Measurements from ENCODE around the gene CPN1. TPM values are rescaled to one million over a fixed set of nuclear protein-coding genes. Genes with fewer than 3 reads are reported as not detected.

Gene CPN1
- total and polyA plus RNA-seq, 10 of the 15 experiments (the other 5 are each of a cell fraction or from before 2014, with no cell fraction given): 0.03 to 0.10 TPM; not detected in 8

DNA sequence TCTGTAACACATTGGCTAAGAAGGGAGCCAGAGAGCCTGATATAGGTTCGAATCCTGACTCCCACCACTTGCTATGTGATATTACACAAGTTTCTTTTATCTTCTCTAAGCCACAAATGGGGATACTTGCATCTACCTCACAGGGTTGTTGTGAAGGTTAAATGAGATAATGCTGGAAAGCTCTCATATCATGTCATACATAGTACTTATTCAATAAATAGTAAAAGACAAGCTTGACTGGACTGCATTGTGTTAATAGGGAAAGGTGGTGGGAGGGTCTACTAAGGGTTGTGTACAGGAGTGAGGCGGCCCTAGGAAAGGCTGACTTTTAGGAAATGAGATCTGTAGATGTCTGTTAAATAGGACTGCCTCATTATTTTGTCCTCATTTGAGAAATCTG, 36.1 kb downstream of the CPN1 start:
- H3K36me3 ChIP-seq (ENCODE audit: control insufficient read depth in 2 of 2, insufficient read depth in 2 of 2, low read length in 1 of 2): no peaks in the 10 kb centered on the region
- H2AFZ ChIP-seq (ENCODE audit: control insufficient read depth, low read depth, low read length): peak overlapping the region; percentile 89
- ATAC-seq (peak; percentile 12; the same call in 2 of the 3 replicates), DNase-seq (ENCODE audit: low read depth, low spot score) (no peak), FAIRE-seq (no peak)
- SMC1A ChIA-PET (ENCODE audit: uncharacterized antibody, unreplicated experiment): interaction anchor here (0.6 to 10.7 kb wide), 47 partner anchors 9 to 424 kb away, joined by 3 to 173 read pairs (median 5); no protein-coding TSS in a partner anchor
- H3K27me3 ChIP-seq (replicated peaks in 1 of 2; ENCODE audit: control insufficient read depth in 2 of 2, insufficient read depth in 2 of 2, low read length in 1 of 2): no peaks in the 10 kb centered on the region
- no peak overlapping the region for H3K4me2 ChIP-seq (ENCODE audit: control insufficient read depth, insufficient read depth)
- H3K27ac ChIP-seq (ENCODE audit: control insufficient read depth, insufficient read depth): peak overlapping the region; percentile 31; the same call in 1 of the 2 replicates
- POLR2A ChIA-PET: interaction anchor here (0.9 to 1.2 kb wide), 4 partner anchors 36 to 200 kb away, joined by 3 to 4 read pairs (median 4); partner anchors contain the start of gene DNMBP
- no peak overlapping the region for H3K4me3 ChIP-seq
- RAD21 ChIA-PET (ENCODE audit: unreplicated experiment): interaction anchor here (0.8 to 4.5 kb wide), 39 partner anchors 10 to 425 kb away, joined by 3 to 152 read pairs (median 5); partner anchors contain the start of gene DNMBP
- no TSS peak for BruUV-seq (replicated peaks)
- no peaks in the 10 kb centered on the region for H3K9me3 ChIP-seq (replicated peaks; ENCODE audit: control insufficient read depth, insufficient read depth, low read length)
- peaks cover 30% of the 10 kb centered on the region for H3K4me1 ChIP-seq (ENCODE audit: control insufficient read depth, insufficient read depth, low read length)
- in situ Hi-C loops (cut with MboI) (loop anchor here (5.0 kb wide), 1 partner anchor 203 kb away; no protein-coding TSS in a partner anchor), intact Hi-C loops (cut with micrococcal nuclease; ENCODE audit: unreplicated experiment) (no loop called here)
- CTCF ChIA-PET: interaction anchor here (0.6 to 13.4 kb wide), 71 partner anchors 8 to 601 kb away, joined by 3 to 340 read pairs (median 4); partner anchors contain the start of genes DNMBP and HIF1AN
- no peaks in the 10 kb centered on the region for H4K20me1 ChIP-seq (ENCODE audit: control insufficient read depth, insufficient read depth)
- H3K79me2 ChIP-seq (ENCODE audit: control insufficient read depth, insufficient read depth, low read length): no peaks in the 10 kb centered on the region; the same call in 1 of the 2 replicates
- WGBS (ENCODE audit: insufficient coverage, insufficient replicate concordance, low lambda C conversion rate, missing lambda C conversion rate): 52% methylated on average over 2 of the region's 2 CpGs
- H3K9ac ChIP-seq (ENCODE audit: control insufficient read depth, insufficient read depth, low read length): no peak overlapping the region
- TF ChIP-seq NR2F1 (conservative IDR thresholded peaks at IDR 0.05) (no peak), ESRRA (IDR thresholded peaks at IDR 0.05; ENCODE audit: low read length) (no peak), REST (IDR thresholded peaks at IDR 0.05; ENCODE audit: low read depth, low read length) (no peak), TAF1 (IDR thresholded peaks at IDR 0.05; ENCODE audit: borderline replicate concordance, low read depth, low read length) (no peak), ASH2L (IDR thresholded peaks at IDR 0.05; ENCODE audit: borderline replicate concordance, low read depth) (no peak), SMAD5 (IDR thresholded peaks at IDR 0.05; ENCODE audit: low read depth) (no peak), GATAD2B (conservative IDR thresholded peaks at IDR 0.05; ENCODE audit: low read depth) (no peak), PBX3 (IDR thresholded peaks at IDR 0.05; ENCODE audit: insufficient replicate concordance, low read depth, low read length) (no peak), RFX5 (IDR thresholded peaks at IDR 0.05; ENCODE audit: low read depth, low read length) (no peak), YBX1 (IDR thresholded peaks at IDR 0.05) (no peak), NFIC (IDR thresholded peaks at IDR 0.05; ENCODE audit: low read depth, low read length) (no peak)
- TF ChIP-seq, protein P1, sequence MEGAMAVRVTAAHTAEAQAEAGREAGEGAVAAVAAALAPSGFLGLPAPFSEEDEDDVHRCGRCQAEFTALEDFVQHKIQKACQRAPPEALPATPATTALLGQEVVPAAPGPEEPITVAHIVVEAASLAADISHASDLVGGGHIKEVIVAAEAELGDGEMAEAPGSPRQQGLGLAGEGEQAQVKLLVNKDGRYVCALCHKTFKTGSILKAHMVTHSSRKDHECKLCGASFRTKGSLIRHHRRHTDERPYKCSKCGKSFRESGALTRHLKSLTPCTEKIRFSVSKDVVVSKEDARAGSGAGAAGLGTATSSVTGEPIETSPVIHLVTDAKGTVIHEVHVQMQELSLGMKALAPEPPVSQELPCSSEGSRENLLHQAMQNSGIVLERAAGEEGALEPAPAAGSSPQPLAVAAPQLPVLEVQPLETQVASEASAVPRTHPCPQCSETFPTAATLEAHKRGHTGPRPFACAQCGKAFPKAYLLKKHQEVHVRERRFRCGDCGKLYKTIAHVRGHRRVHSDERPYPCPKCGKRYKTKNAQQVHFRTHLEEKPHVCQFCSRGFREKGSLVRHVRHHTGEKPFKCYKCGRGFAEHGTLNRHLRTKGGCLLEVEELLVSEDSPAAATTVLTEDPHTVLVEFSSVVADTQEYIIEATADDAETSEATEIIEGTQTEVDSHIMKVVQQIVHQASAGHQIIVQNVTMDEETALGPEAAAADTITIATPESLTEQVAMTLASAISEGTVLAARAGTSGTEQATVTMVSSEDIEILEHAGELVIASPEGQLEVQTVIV (IDR thresholded peaks at IDR 0.05; ENCODE audit: borderline replicate concordance, partially characterized antibody): no peak

Data from GM12878 (cell line).